Measurements from ENCODE around the gene FBXL7. TPM values are rescaled to one million over a fixed set of nuclear protein-coding genes. Genes with fewer than 3 reads are reported as not detected.

Gene FBXL7
- total RNA-seq, 1 donor from 2014 or later: 70.7 TPM

DNA sequence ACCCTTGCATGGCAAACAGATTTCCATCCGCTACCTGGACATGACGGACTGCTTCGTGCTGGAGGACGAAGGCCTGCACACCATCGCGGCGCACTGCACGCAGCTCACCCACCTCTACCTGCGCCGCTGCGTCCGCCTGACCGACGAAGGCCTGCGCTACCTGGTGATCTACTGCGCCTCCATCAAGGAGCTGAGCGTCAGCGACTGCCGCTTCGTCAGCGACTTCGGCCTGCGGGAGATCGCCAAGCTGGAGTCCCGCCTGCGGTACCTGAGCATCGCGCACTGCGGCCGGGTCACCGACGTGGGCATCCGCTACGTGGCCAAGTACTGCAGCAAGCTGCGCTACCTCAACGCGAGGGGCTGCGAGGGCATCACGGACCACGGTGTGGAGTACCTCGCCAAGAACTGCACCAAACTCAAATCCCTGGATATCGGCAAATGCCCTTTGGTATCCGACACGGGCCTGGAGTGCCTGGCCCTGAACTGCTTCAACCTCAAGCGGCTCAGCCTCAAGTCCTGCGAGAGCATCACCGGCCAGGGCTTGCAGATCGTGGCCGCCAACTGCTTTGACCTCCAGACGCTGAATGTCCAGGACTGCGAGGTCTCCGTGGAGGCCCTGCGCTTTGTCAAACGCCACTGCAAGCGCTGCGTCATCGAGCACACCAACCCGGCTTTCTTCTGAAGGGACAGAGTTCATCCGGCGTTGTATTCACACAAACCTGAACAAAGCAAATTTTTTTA is 436.7 kb downstream of the FBXL7 start:
- H3K36me3 Mint-ChIP-seq: peaks cover 62% of the 10 kb centered on the region
- H3K27ac Mint-ChIP-seq: no peak overlapping the region

DNA sequence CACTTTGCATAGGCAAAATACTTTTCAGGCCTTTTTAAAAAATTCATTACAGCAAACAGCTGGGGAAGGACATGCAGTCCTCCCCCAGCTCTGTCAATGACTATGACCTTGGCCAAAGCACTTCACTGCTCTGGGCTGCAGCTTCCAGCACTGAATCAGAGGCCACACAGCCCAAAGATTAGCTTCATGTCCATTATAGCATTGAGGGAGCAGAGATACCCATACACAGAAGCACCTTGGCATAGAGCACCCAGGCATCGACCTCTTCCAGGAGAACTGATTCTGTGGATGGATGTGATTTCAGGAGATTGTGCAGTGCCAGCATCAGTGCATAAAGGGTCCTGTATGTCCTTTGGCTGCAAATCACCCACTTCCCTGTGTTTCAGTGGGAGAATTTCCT is 437.7 kb downstream of the FBXL7 start:
- no peaks in the 10 kb centered on the region for H3K27me3 Mint-ChIP-seq (ENCODE audit: low read depth)
- peaks cover 64% of the 10 kb centered on the region for H3K36me3 Mint-ChIP-seq
- TF ChIP-seq, protein P1, sequence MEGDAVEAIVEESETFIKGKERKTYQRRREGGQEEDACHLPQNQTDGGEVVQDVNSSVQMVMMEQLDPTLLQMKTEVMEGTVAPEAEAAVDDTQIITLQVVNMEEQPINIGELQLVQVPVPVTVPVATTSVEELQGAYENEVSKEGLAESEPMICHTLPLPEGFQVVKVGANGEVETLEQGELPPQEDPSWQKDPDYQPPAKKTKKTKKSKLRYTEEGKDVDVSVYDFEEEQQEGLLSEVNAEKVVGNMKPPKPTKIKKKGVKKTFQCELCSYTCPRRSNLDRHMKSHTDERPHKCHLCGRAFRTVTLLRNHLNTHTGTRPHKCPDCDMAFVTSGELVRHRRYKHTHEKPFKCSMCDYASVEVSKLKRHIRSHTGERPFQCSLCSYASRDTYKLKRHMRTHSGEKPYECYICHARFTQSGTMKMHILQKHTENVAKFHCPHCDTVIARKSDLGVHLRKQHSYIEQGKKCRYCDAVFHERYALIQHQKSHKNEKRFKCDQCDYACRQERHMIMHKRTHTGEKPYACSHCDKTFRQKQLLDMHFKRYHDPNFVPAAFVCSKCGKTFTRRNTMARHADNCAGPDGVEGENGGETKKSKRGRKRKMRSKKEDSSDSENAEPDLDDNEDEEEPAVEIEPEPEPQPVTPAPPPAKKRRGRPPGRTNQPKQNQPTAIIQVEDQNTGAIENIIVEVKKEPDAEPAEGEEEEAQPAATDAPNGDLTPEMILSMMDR (IDR thresholded peaks at IDR 0.05; ENCODE audit: unreplicated experiment): no peak
- DNase-seq (ENCODE audit: low spot score in 2 of 2, unreplicated experiment in 2 of 2): no peak
- peaks cover 6% of the 10 kb centered on the region for H3K4me1 Mint-ChIP-seq
- no peak overlapping the region for H3K27ac Mint-ChIP-seq
- H3K9me3 Mint-ChIP-seq: no peaks in the 10 kb centered on the region
- H3K4me3 Mint-ChIP-seq: no peak overlapping the region

More for the DNA sequence above, 436.7 kb downstream of the FBXL7 start:
- H3K9me3 Mint-ChIP-seq: no peaks in the 10 kb centered on the region
- H3K4me1 Mint-ChIP-seq: peaks cover 6% of the 10 kb centered on the region
- H3K27me3 Mint-ChIP-seq (ENCODE audit: low read depth): no peaks in the 10 kb centered on the region
- no peak for DNase-seq (ENCODE audit: low spot score in 2 of 2, unreplicated experiment in 2 of 2)
- TF ChIP-seq, protein P1 (IDR thresholded peaks at IDR 0.05; ENCODE audit: unreplicated experiment): no peak
- H3K4me3 Mint-ChIP-seq: no peak overlapping the region

DNA sequence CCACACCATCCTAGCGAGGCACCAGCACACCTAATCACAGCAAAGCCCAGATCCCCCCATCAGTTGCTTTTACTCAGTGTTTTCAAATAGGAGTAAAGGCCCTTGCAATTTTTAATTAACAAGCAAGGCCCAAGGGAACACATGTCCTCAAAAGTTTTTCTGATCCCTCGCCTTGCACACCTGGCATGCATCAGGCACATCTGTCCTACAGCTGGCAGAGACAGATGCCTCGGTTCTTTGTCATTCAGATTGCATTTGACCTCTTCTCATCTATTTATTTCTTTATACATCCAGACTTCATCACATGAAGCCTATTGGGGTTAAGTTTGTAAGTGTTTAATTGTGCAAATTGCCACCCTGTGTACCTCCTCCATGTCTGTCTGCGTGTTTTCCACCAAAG is 438.2 kb downstream of the FBXL7 start:
- Mint-ChIP-seq H3K9me3 (no peaks in the 10 kb centered on the region), H3K27me3 (ENCODE audit: low read depth) (no peaks in the 10 kb centered on the region), H3K36me3 (peaks cover 68% of the 10 kb centered on the region), H3K4me1 (peaks cover 5% of the 10 kb centered on the region), H3K4me3 (no peak overlapping the region), H3K27ac (no peak overlapping the region)
- no peak for DNase-seq (ENCODE audit: low spot score in 2 of 2, unreplicated experiment in 2 of 2)
- TF ChIP-seq, protein P1 (IDR thresholded peaks at IDR 0.05; ENCODE audit: unreplicated experiment): no peak

DNA sequence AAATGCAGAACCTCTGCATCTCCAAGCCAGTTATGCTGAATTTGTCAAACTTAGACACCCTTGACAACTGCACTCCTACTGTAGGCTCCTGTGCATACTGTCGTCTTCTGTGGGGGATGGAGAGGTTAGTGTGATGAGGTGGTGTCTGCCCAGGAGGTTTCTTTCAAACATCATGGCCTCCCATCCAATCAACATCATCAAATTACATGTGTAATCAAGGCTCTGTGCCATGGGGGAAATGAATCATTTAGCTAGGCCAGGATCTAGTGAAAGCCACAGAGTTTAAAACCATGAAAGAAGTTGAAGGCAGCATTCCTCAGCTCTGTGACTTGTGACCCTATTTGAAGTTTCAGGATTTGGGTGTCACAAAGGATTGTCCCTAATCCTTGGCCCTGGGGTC is 439.0 kb downstream of the FBXL7 start:
- Mint-ChIP-seq H3K4me1 (no peaks in the 10 kb centered on the region), H3K36me3 (peaks cover 69% of the 10 kb centered on the region), H3K4me3 (no peak overlapping the region), H3K27ac (no peak overlapping the region), H3K9me3 (no peaks in the 10 kb centered on the region), H3K27me3 (ENCODE audit: low read depth) (no peaks in the 10 kb centered on the region)
- TF ChIP-seq, protein P1 (IDR thresholded peaks at IDR 0.05; ENCODE audit: unreplicated experiment): no peak
- DNase-seq (ENCODE audit: low spot score in 2 of 2, unreplicated experiment in 2 of 2): no peak

DNA sequence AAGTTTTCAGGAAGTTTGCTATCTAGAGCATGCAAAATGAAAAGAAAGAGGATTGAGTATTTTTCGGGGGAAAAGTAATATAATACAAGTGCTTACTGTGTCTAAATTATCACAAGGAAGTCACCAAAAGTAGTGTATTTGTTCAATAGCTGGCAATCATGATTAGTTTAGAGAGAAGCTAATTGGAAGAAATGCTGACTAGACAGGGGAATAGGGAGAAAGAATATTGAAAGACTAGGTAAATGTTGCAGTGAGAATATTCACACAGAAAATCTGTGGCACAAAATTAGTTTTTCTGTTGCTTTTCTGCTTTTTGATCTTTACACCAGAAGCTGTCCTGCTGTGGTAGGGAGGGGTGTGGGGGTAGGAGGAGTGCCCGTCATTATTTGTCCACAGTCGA is 440.9 kb downstream of the FBXL7 start:
- Mint-ChIP-seq H3K9me3 (no peaks in the 10 kb centered on the region), H3K27me3 (ENCODE audit: low read depth) (no peaks in the 10 kb centered on the region), H3K4me1 (peaks cover 2% of the 10 kb centered on the region), H3K4me3 (no peak overlapping the region), H3K36me3 (peaks cover 65% of the 10 kb centered on the region), H3K27ac (no peak overlapping the region)
- no peak for DNase-seq (ENCODE audit: low spot score in 2 of 2, unreplicated experiment in 2 of 2)
- TF ChIP-seq, protein P1 (IDR thresholded peaks at IDR 0.05; ENCODE audit: unreplicated experiment): no peak

Data from mesothelial cell of epicardium (in vitro differentiated cells).